Measurements from ENCODE around the gene SH3YL1.

Gene SH3YL1

GRCh38 chr2:211486-212184, 52.2 kb downstream of the SH3YL1 start:
- no peak for DNase-seq

DNA sequence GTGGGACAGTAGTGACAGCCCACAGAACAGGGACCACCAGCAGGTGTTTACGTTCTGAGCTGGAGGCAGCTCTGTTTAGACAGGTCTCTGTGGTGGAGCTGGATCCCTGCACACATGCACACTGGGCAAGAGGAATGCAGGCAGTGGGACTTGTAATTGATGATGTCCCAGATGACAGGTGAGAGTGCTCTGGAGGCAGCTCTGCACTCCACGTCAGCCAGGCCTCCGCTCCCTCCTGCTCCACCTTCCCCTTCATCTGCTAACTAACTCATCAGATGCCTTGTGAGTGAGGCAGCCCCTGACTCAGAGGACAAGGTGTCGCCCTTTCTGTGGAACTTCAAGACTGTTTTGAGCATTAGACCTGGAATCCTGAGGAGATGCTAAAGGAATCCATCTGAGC, 53.2 kb downstream of the SH3YL1 start:
- DNase-seq = no peak

DNA sequence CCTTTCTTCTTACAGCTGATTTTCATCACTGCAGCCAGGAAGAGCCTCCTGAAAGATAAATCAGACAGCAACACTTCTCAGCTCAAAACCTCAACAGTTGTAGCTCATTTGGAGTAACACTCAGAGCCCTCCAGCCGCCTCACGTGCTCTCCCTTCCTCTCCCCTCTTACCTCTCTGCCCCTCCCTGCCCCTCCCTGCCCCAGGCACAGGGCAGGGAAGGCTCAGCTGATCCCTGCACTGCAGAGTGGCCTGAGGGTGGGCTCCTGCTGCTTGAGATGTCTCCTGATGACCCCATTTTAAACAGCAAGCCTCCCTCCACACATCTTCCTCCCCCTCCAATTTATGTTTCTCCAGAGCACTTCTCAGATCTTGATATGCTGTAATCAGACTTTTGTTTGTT, 54.4 kb downstream of the SH3YL1 start:
- no peak for DNase-seq

- no peak for DNase-seq
Measured at GRCh38 chr2:208335-208734, 55.5 kb downstream of the SH3YL1 start.

- no peak for DNase-seq
Measured at GRCh38 chr2:203984-204383, 59.8 kb downstream of the SH3YL1 start.

DNA sequence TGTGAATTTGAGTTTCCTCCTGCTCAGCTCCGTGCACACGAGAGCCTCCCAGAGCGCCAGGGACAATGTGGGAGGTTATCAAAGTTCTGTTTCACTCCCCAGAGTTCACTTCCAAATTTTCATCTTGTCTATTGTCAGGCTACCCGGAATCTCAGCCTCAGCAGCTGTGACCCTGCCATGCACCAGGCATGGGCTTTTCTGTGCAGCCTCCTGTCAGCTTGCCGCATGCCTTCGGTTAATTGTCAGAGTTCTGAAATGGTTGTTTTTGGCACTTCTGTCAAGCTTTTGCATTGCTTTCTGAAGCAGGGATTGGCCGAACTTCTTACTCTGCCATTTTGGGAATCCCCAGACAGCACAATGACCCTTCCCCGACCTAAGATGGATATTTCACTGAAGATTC, 60.4 kb downstream of the SH3YL1 start:
- DNase-seq = no peak

DNA sequence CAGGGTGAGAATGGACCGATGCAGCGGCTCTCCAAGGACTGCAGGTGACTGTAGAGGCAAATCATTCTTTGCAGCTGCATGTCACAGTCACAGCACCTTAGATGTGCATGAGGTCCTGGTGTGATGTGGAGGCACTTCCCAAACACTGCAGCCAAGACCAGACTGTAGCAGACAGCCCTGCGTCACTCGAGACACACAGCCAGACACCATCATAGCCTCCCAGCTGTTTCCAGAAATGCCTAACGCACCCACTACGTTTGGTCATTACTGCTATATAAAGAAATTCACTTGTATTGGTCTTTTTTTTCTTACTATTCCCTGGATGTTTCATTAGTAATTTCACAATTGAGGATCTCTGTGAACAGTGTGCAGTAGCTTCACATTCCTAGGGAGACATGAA, 60.9 kb downstream of the SH3YL1 start:
- DNase-seq = no peak

DNA sequence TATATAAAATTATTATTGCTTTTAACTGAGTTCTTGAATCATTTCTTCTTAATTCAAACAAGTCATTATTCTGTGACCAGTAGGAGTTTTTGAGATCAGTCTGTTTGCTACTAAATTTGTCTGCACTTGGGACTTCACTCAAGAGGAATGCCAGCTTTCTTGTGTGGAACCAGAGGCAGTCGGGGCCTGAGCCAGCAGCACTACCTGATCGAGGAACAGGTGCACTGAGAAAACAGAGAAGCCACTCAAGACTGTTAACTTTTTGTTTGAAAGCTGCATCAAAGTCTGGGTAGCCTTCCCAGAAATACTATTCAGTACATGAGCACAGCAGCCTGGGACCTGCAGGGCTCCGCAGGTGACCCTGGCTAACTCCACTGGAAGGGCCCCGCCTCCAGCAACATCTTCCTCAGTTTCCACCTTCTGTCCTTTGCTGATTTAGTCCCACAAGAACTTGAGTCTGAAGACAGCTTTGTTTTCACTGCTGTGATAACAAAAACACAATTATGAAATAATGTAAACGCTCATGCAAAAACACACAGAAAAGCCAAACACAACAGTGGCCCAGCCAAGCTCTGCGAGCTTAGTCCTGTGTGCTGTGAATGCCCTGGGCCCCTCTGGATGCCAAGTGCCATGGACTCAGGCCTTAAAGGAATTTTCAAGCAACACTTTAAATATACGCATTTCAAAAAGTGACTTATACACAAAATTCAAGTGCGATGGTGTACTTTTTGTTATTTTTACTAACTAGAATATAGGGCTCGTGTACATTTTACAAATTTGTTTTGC, 62.0 kb downstream of the SH3YL1 start:
- DNase-seq = no peak

DNA sequence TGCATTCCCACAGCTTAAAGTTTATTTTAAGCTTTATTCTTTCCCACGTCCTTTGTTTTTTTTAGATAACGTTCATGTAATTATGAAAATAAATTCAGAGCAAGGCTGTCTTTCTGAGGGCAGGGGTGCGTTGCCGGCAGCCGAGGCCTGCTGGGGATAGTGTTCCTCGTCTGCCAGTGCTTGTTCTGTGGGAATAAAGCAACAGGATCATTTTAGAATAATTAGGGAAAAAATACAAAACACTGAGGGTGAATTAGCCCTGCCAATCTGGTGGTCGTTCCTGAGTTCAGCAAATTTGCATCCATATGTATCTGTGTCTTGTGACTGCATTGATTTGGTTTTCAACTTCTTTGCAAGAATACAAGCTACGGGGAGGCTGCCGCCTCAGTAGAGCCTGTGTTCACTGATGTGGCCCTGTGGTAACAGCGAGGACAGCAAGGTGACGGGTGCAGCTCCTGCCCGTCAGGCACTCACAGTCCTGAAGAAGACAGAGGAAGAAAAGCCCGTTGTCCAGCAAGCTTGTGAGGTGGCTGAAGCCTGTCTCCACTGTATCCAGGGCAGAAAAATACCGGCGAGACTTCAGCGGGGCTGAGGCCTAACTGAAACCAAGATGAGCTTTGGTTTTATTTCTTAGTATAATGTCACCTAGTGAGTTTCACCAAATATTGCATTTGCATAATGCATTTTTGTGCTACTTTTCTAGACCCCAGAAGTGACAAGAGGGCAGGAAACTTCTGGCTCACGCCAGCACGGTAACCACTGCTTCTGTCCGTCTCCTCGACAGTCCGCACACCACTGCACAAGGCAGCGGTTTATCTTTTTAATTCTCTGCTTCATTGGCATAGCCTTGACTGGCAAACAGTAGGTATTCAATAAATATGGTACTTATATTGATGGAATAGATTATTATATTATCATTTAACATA, 64.5 kb downstream of the SH3YL1 start:
- no peak for DNase-seq

DNA sequence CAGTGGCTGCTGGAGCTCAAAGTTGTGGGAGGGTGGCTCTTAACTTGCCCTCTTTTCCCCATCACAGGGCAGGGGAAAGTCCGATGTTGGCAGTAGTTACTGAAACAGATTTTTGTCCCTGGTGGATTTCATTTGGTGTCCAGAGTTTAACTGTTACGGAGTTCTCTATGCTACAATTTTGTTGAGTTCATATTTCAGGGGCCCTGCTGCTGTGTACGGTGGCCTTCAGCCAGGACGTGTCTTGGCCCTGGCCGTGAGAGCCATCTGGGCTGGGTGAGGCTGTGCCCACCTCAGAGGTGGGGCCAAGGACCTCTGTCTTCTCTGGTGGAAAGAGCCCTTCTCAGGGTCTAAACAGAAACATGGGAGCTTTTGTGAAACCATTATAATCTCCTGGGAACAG, 67.4 kb downstream of the SH3YL1 start:
- DNase-seq = no peak

- DNase-seq = no peak
Measured at GRCh38 chr2:195932-196331, 67.9 kb downstream of the SH3YL1 start.

DNA sequence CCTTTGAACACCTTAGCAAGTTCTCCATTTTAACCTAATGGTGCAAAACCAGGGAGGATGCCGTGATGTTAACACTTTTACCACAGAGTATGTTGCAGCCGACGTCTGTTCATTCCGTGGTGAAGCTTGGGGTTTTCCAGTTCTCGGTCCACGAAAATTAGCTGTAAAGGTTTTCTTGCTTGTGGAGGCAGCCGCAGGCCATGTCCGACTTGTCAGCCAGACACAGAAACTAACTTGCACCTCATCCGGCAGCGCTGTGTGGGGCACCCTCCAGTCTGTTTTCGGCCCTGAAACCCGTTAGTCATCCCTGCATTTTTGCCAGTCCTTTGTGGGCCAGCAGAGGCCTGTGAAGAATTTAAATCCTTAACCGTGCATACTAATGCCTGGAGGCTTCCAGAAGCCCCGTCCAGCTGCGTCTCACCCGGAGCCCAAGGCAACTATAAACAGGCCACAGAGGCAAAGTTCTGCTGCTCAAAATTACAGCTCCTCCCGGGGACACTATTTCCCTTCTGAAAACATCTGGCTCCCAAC, 70.6 kb downstream of the SH3YL1 start:
- DNase-seq = peak; percentile 30

DNA sequence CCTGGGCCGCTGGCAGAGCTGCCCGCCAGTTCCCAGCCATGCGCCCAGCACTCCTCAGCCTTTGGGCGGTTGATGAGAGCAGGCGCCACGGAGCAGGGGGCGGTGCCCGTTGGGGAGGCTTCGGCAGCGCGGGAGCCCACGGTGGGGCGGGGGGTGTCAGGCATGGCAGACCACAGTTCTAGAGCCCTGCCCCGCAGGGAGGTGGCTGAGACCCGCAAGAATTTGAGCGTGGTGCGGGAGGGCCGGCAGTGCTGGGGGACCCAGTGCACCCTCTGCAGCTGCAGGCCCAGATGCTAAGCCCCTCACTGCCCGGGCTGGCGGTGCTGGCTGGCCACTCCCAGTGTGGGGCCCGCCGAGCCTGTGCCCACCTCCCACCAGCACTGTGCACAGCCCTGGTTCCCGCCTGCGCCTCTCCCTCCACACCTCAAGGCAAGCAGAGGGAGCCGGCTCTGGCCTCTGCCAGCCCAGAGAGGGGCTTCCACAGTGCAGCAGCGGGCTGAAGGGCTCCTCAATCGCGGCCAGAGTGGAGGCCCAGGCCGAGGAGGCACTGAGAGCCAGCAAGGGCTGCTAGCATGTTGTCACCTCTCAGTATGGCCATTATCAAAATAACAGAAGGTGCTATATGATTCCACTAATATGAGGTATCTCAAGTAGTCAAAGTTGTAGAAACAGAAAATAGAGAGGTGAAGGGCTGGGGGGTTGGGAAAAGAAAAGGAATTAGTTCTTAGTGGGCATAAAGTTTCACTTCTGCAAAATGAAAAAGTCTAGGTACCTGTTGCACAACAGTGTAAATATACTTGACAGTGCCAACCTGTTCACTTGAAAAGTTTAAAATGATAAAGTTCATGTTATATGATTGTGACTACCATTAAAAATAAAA, 72.3 kb downstream of the SH3YL1 start:
- DNase-seq = no peak

DNA sequence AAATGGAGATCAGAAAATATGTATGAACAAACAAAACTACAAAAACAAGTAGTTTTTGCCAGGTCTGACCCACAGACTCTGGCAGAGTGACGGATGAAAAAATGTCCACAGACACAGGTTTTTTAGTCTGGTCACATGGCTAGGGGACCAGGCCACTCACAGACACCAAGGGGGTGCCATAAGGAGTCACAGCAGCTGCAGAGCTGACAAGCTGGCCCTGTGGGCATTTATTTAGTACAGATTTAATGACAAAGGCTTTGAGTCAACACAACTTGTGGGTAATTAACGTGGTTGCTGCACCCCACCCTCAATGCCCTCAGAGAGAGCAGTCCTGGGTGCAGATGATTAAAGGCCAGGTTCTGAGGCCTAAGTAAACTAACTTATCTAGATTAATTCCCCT, 76.0 kb downstream of the SH3YL1 start:
- DNase-seq = no peak

DNA sequence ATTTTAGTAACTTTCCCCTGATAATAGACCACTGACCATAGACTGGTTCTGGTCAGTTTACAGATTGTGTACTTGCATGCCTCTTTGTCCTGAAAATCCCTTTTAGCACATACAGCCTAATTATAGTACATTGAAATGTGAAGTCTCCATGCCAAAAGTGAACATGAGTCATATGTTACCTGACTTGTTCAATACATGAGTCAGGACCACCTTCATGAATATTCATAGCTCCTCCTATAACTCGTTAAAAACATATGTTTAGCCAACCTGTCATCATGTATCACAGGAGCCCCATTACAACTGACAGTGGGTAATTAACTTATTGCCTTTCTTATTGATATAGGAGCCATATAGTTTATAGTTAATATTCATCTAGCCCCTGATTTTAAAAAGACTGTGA, 78.6 kb downstream of the SH3YL1 start:
- no peak for DNase-seq

- no peak for DNase-seq
Measured at GRCh38 chr2:184695-185094, 79.1 kb downstream of the SH3YL1 start.

- no peak for DNase-seq
Measured at GRCh38 chr2:182509-183122, 81.2 kb downstream of the SH3YL1 start.

GRCh38 chr2:180311-180710, 83.5 kb downstream of the SH3YL1 start:
- DNase-seq = no peak

GRCh38 chr2:179886-180285, 83.9 kb downstream of the SH3YL1 start:
- no peak for DNase-seq

DNA sequence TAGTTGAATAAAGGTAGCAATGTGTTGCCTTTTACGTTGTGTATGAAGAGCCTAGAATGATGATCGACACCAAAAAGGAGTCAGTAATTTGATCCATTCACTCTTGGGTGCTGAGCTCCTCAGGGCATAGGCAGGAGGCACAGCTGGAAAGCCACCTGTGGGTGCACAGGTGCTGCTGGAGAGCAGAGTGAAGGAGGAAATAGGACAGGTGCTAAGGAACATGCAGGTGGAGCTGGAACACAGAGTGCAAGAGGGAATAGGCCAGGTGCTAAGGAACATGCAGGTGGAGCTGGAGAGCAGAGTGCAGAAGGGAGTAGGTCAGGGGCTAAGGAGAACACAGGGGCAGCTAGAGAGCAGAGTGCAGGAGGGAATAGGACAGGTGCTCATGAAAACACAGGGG, 86.1 kb downstream of the SH3YL1 start:
- no peak for DNase-seq

DNA sequence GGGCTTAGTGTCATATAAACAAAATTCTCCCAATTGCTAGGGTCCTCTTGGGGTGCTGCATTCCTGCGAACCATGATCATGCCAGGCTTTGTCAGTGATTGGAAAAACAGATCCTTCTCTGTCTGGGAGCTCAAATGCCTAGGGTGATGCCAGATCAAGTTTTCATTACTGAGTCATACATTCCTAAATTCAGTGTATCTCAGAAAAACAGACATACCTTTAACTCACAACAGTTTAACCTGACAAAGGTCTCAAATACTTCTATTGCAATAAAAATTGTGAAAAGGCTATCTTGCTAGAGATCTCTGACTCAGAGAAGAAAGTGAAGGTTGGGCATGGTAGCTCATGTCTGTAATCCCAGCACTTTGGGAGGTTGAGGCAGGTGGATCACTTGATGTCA, 86.9 kb downstream of the SH3YL1 start:
- DNase-seq = no peak
